HG03457 (cell line): ENCODE results near the gene BTBD9.

Experiments used
- ATAC-seq: cut with Tn5 transposase; IDR thresholded peaks from one replicate; pipeline ENCODE4 v1.9.1; 2021; ENCODE audit warnings: moderate number of reproducible peaks; ENCODE audit not compliant: unreplicated experiment

The BTBD9 gene

DNA sequence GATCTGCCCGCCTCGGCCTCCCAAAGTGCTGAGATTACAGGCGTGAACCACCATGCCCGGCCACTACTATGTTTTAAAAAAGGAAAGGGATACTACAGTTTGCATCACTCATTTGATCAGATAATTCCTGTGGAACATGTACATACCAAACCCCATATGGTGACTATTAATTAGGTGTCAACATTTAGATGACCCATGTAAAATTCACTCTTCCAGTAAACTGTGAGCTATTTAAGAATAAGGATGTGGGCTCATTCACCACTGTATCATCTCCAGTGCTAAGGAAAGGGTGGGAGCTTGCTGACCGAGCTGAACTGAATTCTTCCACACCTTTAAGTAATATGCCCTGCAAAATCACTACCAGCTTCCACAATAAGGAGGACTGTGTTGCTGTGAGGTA is 127.5 kb downstream of the BTBD9 start:
- no peak for ATAC-seq

DNA sequence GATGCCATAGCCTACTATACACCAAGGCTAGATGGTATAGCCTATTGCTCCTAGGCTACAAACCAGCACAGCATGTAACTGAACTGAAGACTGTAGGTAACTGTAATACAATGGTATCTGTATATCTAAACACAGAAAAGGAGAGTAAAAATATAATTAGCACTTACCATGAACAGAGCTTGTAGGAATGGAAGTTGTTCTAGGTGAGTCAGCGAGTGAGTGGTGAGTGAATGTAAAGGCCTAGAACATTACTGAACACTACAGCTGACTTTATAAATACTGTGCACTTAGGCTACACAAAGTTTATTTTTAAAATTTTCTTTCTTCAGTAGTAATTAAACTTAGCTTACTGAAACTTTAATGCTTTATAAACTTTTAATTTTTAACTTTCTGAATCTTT is 129.5 kb downstream of the BTBD9 start:
- no peak for ATAC-seq

DNA sequence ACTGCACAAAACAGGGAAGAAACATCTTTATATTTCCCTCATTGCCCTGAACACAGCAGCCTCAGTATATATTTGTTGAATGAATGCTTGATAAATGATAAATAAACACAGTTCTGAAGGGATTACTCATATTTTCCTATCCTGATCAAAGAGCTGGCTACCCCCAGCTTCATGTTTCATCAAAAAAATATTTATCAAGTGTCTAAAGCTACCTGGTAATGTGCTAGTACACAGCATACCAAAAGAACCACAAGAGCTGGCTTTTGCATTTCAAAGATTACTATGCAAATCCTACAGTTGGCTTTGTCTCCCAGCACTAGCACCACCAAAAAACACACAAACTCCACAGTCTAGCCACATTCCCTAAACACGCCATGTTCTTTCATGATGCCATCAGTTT is 130.0 kb downstream of the BTBD9 start:
- ATAC-seq = no peak

DNA sequence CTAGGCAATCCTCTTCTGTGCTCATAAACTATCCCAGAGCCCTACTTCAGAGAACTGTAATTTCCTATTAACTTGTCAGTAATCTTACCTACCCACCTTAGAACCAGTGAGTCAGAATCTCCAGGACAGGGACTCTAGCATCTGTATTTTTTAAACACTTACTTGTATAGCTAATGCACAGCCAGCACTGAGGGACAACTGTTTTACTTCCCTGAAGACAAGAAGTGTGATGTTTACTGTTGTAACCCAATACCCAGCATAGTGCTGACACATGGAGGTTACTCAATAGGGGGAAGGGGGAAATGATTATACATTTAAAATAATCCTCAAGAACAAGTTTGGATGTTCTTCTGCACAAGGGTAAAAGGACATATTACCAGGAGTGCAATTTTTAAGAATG is 130.8 kb downstream of the BTBD9 start:
- no peak for ATAC-seq

DNA sequence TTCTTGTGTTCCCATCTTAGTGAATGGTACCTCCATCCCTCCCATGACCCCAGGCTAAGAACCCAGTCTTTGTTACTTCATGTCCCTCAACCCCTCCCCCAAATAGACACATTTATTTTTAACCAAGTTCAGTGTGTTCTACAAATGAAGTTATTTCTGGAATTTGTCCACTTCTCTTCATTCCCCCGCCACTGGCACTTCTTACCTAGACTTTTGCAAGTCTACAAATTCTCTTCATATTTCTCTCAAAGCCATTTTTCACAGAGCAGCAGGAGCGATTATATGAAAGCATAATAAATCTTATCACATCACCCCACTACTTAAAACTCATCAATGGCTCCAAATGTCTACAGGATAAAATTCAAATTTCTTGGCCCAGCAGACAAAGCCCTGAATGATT is 131.4 kb downstream of the BTBD9 start:
- ATAC-seq = no peak

DNA sequence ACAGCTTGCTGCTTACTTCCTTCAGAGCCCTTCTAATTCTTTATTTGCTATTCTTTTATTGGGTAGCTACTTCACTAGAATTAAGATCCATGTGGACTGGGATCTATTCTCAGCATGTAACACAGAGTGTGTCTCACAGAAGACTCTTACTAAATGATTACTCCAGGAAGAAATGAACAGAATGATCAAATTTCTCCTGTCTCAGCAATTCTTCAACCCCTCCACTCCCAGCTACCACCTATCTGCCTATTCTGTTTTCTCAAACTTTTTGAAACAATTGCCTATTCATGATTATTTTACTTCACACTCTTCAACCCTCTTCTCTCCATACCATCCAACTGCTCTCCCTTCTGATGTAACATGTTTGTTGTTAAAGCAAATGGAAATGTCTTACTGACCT is 132.6 kb downstream of the BTBD9 start:
- no peak for ATAC-seq

DNA sequence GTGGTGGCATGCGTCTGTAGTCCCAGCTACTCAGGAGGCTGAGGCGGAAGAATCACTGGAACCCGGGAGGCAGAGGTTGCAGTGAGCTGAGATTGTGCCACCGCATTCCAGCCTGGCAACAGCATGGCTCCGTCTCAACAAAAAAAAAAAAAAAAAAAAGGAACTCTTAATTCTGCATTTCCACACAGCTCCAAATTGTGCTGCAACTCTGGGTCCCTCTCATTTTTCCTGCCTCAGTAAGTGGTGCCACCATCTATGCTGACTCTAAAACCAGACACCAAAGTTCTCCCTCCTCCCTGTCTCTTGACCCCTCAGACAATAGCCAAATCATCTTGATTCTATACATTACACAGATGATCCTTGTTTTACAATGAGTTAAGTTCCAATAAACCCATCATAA is 133.9 kb downstream of the BTBD9 start:
- ATAC-seq = no peak

DNA sequence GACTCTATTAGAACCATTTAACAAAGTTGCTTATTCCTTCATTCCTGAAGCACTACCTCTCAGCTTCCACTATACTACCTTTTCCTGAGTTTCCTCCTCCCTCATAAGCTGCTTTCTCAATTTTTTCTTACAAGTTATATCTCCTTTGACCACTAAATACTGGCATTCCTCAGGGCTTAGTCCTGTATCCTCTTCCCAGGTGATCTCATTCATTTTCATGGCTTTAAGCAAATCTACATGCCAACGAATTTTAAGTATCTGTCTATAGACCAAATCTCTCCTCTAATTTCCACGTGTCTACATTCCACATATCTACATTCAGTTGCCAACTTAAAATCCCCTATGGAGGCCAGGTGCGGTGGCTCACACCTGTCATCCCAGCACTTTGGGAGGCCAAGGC is 134.7 kb downstream of the BTBD9 start:
- no peak for ATAC-seq

DNA sequence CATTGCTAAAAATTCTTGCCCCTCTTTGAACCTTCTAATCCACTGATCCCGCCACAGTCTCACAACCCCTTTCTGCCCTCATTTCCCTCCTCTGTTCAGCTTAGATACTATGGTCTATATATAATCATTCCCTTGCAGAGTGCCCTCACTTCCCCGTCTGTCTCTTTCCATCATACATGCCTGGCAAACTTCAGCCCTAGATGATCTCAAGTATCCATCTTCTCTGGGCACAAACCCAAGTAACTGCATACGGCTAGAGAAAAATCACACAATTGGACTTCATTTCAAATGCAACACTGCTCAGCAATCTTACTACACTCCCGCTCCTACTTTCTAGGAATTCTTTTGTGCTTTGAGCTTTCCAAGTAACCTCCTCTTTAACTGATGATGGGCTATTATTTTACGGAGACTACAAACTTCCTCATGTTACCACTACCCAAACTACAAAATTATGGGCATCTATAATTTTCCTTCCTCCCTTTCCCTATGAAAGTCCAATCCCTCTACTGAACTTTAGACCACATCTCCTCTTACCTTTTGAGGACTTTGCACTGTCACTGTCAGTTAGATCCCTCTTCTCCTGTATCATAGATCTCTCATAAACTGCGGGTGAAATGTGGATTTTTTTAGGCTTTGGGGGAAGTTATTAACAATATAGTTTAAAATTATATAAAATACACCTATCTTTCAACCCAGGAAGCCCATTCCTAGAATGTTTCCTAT is 135.6 kb downstream of the BTBD9 start:
- no peak for ATAC-seq

DNA sequence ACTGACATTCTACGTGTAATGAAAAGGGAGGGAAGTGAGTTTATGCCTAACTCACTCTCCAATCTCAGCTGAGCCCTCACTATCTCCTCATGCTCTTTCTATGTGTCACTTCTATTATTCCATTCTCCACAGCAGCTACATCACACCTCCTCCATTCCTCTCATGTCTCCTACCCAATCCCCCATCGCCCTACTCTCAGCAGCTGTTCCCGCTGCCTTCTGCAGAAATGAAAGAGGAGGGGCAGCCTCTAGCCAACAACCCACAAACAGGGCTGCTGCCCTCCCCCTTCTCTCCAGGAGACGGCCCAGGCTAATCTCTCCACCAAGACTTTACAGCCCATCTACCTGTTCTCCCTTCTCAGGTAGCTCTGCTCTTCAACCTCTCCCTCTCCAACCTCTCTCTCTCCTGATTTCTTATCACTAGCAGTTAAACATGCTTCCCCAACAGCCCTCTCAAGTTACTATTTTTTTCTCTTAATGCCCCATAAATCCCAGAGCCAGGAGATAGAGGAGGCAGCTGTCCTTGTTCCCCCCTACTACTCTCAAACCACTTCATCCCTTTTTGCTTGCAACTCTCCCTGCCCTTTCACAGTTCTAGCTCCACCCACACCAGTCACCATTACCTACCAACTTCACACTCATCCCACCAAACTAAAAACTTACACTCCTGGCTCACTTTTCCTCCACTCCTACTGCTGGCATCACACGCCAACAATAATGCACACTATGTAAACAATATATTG is 136.5 kb downstream of the BTBD9 start:
- no peak for ATAC-seq

DNA sequence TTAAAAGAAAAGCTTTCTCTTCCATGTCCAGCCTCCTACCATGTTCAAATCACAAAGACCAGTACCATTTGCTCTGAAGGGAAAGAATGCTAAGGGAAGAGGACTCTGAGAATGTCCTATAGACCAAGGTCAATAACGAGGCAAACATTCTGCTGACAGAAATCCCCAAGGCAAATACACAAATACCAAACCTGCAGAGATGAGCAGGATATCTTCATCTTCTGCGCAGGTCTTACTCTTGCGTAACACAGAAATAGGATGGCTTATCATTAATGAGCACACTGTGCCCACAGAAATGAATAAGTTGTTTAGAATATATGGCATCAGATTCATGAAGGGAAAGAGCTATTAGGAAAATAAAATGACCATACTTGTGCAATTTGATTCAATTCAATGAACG is 137.3 kb downstream of the BTBD9 start:
- no peak for ATAC-seq

DNA sequence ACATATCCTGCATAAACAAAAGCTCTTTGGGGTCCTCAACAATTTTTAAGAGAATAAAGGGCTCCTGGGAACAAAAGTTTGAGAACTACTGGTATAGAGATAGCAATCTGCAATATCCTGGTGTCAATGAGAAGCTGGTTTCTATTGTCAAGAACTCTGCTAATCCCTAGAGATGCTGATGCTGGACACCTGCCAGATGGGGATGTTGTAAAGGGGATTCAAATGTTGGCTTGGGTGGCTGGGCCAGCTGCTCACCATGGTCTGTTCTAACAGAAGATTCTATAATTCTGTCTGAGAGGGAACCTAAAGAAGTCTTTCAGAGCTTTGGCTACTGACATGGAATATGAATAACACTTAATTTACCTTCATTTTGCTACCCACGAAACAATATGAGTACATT is 137.8 kb downstream of the BTBD9 start:
- ATAC-seq = no peak

DNA sequence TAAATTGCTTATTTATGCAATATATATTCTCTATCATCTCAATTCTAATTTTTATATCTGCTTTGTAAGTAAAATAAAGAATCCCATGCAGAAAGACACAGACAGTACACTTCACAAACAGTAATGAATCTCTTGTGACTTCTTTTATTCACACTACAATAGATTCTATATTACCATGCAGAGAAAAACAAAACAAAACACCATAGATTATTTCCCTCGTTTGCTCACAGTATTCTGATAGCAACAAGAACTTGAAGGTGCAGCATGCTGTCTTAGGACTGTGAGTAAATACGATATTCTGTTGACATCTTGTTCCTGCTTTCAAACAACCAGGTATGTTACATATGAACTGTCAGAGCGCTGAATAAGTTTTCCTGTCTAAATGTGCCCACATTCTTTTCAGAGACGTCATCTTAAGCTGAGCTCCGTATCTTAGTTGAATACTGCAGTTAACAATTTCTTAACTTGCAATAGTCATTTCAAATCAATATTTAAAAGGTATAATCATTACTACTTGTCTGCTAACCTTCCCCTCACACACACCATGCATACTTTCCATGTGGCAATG is 140.1 kb downstream of the BTBD9 start:
- no peak for ATAC-seq

DNA sequence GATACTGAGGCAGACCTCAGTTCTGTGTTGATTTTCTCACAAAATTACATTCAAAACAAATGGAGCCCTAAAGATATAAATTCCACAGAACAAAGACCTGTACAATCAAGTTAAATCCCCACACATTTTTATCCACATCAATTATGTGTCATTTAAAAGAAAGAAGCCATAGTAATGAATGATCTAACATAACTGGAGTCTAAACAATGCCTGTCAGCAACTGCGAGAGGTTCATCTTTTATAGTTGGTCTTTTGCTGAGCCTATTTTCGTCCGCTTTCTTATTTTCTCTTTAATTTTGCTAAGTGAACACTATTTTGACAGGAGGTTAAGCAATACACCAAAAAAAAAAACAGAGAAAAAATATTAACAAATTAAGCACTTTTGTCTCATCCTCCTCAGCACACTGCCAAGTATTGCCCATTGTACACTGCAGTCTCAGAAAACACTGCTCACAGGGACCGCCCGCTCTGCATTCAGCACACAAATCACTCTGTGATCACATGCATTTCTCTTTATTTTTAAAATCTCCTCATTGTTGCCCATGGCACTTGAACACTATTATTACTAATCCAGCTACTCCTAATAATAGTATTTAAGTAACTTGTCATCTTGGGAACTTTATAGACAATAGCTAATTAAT is 140.8 kb downstream of the BTBD9 start:
- no peak for ATAC-seq

DNA sequence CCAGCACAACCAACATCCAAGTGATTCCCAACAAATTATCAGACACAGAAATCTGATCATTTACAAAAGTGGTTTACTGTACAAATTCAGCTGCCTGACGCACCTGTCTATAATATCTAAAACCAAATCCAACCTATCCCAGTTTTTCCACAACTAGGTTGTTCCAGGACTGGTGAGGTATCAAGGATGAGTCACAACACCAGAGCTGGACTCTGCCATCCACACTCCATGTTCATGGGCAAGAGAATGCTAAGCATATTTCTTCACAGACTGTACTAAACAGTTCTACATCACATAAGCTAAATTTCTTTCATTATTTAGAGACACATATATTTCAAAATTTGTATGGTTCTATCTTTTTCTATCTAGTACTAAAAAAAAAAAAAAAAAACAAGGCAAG is 141.6 kb downstream of the BTBD9 start:
- ATAC-seq = no peak

DNA sequence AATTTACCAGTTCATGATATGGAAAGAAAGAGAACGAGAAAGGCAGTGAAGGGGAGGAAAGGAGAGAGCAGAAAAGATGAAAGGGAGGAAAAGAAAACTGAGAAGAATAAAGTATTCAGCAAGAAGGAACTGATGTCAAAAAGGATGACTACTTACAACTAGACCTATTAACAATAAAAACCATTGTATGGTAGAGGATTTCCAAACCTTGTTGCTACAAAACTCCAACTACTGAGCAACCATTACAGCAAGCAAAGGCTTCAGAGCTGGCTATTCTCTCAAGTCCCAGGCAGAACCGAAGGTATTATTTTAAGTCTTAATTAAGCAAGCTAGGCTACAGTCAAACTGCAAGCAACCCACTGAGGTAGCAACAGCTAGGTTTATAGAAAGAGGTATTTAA is 142.2 kb downstream of the BTBD9 start:
- ATAC-seq = no peak

DNA sequence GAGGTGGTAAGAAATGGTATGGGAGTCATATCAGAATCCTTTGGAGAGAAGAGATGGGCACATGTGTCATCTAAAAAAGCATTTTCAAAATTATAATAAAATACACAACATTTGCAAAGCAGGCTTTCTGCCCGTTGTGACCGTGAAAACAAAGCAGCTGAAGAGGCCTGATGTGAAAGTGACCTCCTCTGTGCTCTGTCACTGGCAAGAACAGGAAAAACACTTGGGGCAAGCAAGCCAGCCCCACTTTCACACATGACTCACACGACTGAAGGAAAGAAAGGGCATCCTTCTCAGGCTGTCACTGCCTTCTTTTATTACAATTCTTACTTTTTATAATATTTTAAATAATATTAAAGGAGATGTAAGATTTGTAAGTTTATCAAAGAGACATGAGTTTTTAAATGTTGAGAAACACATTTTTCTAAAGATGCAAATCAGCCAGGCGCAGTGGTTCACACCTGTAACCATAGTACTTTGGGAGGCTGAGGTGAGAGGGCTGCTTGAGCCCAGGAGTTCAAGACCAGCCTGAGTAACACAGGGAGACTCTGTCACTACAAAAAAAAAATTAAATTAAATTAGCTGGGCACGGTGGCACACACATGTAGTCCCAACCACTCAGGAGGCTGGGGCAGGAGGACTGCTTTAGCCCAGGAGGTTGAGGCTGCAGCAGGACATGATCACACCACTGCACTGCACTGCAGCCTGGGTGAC is 143.7 kb downstream of the BTBD9 start:
- ATAC-seq = no peak

DNA sequence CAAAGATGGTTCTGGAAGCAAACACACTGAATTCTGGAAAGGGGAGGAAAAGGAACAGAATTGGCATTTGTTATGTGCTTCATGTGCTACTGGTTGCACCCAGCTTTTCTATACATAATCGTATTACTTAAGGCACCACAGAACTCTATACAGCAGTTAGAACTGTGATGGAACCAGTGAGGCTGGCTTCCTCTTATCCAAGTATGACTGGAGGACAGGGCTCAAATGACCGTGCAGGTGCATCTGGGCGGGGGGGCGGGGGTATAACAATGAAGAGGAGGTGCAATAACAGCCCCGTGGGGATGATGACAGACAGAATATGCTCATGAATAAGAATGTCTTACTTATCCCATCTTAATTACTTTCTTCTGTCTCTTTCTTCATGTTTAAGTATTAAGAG is 144.2 kb downstream of the BTBD9 start:
- no peak for ATAC-seq

DNA sequence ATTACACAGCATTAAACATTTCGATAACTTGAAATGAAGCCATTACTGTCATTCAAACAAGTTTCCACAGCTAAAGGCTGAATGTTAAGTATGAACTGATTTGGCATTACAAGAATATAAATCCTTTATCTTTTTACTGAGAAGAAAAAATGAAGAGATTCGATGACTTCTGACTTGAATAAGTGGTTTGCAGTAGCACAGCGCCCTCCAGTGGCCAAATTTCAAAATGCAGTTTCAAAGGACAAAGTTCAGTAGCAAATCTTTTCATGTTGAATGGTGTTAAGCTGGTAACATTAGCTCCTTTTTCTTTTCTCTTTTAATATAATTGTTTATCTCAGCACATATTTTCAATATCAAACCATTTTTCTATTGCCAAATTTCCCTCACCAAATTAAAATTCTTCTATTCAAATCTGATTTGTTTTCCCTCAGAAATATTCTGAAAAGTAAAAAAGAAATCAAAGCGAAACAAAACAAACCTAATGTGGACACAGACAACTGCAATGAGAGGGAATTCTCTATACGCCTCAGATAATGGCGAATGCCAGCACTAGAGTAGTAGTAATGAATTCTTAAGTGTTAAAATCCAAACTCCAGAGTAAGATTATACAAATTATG is 145.7 kb downstream of the BTBD9 start:
- ATAC-seq = no peak

DNA sequence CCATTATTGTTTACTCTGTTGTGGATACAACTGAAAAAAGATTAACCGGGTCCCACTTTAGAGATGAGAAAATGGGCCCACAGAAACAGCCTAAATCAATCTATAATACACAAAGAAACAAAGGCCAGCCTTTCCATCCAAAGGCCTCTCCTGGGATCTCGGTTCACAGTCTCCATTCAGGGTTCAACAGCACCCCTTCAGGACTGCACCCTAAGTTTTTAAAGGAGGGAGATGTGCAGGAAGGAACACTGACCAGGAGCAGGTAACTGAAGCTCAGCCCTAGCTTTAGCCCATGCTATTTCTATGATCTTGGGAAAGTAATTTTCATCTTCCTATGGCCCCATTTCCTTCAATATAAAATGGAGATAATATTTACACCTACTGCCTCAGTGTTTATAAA is 147.7 kb downstream of the BTBD9 start:
- no peak for ATAC-seq

DNA sequence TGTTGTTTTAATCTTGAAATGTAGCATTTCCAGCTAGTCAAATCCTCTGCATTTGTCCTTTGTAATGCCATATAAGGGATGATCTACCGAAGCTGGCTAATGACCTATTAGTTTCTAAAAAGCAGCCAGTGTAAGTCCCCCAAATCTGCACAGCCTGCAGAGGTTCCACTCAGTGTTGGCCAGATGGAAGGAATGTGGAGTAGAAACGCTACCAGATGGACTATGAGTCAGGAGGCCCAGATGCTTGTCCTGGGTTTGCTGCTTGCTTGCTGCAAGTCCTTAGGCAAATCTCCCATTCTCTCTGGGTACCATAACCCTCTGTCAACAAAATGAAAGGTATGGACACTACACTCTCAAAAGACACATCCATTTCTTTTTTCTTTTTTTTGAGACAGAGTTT is 149.8 kb downstream of the BTBD9 start:
- ATAC-seq = no peak
